DND-41 (cell line): ENCODE data around the gene AP3S1.

ENCODE experiments used
- ATAC-seq: fragments of 200-7000 bp; cut with Tn5 transposase; 3 replicates; pipeline ENCODE4 v1.9.1; 2021; ENCODE audit warnings: low read depth; ENCODE audit not compliant: insufficient read depth
- DNase-seq: peaks from one replicate; pipeline ENCODE4 v3.0.0-alpha.2; 2020
- H2AFZ ChIP-seq: 2 replicates; pipeline ENCODE4 v1.6.0; 2012; ENCODE audit warnings: low read depth, low read length
- H3K27ac ChIP-seq: 2 replicates; pipeline ENCODE4 v1.5.1; 2012; ENCODE audit warnings: low read length, inconsistent platforms
- H3K27me3 ChIP-seq: fragments of 200-600 bp; sonication (generic); 2 replicates; pipeline ENCODE4 v1.6.0; 2012; ENCODE audit warnings: low read length, mild to moderate bottlenecking, inconsistent platforms; ENCODE audit not compliant: insufficient read depth, poor library complexity
- H3K36me3 ChIP-seq: 2 replicates; pipeline ENCODE4 v1.5.1; 2012; ENCODE audit warnings: low read length, inconsistent platforms; ENCODE audit not compliant: insufficient read depth
- H3K4me1 ChIP-seq: 2 replicates; pipeline ENCODE4 v1.5.1; 2012; ENCODE audit warnings: mild to moderate bottlenecking, low read length; ENCODE audit not compliant: insufficient read depth
- H3K4me2 ChIP-seq: 2 replicates; pipeline ENCODE4 v1.6.0; 2012; ENCODE audit warnings: mild to moderate bottlenecking, moderate library complexity, low read length, inconsistent platforms; ENCODE audit not compliant: insufficient read depth
- H3K4me3 ChIP-seq, 2 experiments: fragments of 200-600 bp in 1 of 2; shearing (Covaris generic) in 1 of 2; 2 replicates each; pipeline ENCODE4 v1.5.1; 2012 to 2016; ENCODE audit warnings: inconsistent platforms in 2 of 2, low read length in 2 of 2, mild to moderate bottlenecking in 2 of 2, low read depth in 1 of 2, moderate library complexity in 1 of 2
- H3K79me2 ChIP-seq: 2 replicates; pipeline ENCODE4 v1.6.0; 2012; ENCODE audit warnings: low read length, inconsistent platforms; ENCODE audit not compliant: insufficient read depth
- H3K9ac ChIP-seq: 2 replicates; pipeline ENCODE4 v1.6.0; 2012; ENCODE audit warnings: low read depth, mild to moderate bottlenecking, inconsistent platforms, low read length, moderate library complexity
- H3K9me3 ChIP-seq: 2 replicates; pipeline ENCODE4 v1.5.1; 2012; ENCODE audit warnings: low read length, moderate library complexity, mild to moderate bottlenecking, inconsistent platforms; ENCODE audit not compliant: insufficient read depth, severe bottlenecking
- H4K20me1 ChIP-seq: 2 replicates; pipeline ENCODE4 v1.6.0; 2012; ENCODE audit warnings: low read length; ENCODE audit not compliant: insufficient read depth
- EZH2 ChIP-seq: IDR thresholded peaks from 3 replicates; pipeline ENCODE4 v1.6.1; 2012; ENCODE audit warnings: borderline replicate concordance, low read depth, mild to moderate bottlenecking, moderate library complexity, low read length, inconsistent platforms; ENCODE audit not compliant: severe bottlenecking
- TF ChIP-seq, protein P1 (sequence below): IDR thresholded peaks from 2 replicates; pipeline ENCODE4 v1.5.1; 2012; ENCODE audit warnings: borderline replicate concordance, low read length, moderate library complexity, mild to moderate bottlenecking; ENCODE audit not compliant: poor library complexity, severe bottlenecking; ENCODE audit errors: extremely low read depth

Gene AP3S1

DNA sequence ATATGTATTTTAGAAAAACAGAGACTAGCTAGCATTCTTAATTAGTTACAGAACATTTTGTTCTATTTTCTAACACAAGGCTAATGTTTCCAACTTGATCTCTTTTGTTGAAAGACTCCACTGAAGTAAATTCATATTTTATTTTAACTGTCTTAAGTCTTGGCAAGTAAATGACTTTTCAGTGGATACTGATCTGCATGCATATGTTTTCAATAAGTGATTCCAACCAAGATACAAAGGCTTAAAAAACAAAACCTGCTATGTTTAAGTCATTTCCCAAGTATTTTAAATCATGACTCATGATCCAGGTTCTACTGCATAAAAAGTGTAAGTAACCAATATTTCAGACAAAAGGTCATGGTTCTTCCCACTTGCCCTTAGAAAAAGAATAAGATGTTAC is 31.0 kb upstream of the AP3S1 start:
- no peak overlapping the region for H3K9ac ChIP-seq
- H3K9me3 ChIP-seq: no peaks in the 10 kb centered on the region
- no peak overlapping the region for H2AFZ ChIP-seq
- no peak overlapping the region for H3K27ac ChIP-seq
- H3K4me1 ChIP-seq: peaks cover 10% of the 10 kb centered on the region
- H3K4me3 ChIP-seq: no peak overlapping the region
- no peak for DNase-seq
- no peaks in the 10 kb centered on the region for H3K79me2 ChIP-seq
- TF ChIP-seq, protein P1, sequence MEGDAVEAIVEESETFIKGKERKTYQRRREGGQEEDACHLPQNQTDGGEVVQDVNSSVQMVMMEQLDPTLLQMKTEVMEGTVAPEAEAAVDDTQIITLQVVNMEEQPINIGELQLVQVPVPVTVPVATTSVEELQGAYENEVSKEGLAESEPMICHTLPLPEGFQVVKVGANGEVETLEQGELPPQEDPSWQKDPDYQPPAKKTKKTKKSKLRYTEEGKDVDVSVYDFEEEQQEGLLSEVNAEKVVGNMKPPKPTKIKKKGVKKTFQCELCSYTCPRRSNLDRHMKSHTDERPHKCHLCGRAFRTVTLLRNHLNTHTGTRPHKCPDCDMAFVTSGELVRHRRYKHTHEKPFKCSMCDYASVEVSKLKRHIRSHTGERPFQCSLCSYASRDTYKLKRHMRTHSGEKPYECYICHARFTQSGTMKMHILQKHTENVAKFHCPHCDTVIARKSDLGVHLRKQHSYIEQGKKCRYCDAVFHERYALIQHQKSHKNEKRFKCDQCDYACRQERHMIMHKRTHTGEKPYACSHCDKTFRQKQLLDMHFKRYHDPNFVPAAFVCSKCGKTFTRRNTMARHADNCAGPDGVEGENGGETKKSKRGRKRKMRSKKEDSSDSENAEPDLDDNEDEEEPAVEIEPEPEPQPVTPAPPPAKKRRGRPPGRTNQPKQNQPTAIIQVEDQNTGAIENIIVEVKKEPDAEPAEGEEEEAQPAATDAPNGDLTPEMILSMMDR: no peak
- TF ChIP-seq EZH2: no peak
- H4K20me1 ChIP-seq: no peaks in the 10 kb centered on the region
- no peak overlapping the region for H3K4me2 ChIP-seq
- H3K27me3 ChIP-seq: peaks cover 2% of the 10 kb centered on the region
- no peak for ATAC-seq
- no peaks in the 10 kb centered on the region for H3K36me3 ChIP-seq

DNA sequence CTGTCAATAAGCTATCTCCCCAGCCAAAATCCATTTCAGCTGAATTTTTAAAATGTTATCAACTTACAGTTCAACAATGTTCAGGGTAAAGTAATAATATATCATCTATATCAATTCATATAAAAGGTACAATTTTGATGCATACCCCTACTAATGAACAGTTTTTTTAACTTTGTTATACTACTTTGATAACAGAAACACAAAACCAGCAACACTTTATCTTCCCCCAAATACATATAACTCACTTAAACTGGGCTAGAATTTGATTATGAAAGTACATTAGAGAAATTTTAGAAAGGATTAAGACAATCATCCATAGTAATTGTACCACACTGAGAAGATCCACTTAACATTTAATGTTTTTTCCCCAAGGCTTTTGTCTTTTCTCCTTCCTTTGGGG is 30.3 kb upstream of the AP3S1 start:
- Histone ChIP-seq H3K27ac (no peak overlapping the region), H3K4me2 (no peak overlapping the region), H3K4me3 (no peak overlapping the region), H3K9me3 (no peaks in the 10 kb centered on the region), H3K36me3 (no peaks in the 10 kb centered on the region), H3K79me2 (no peaks in the 10 kb centered on the region), H3K27me3 (peaks cover 2% of the 10 kb centered on the region), H2AFZ (no peak overlapping the region), H3K4me1 (peaks cover 10% of the 10 kb centered on the region), H3K9ac (no peak overlapping the region), H4K20me1 (no peaks in the 10 kb centered on the region)
- DNase-seq (no peak), ATAC-seq (no peak)
- no peak for TF ChIP-seq EZH2
- TF ChIP-seq, protein P1: no peak

DNA sequence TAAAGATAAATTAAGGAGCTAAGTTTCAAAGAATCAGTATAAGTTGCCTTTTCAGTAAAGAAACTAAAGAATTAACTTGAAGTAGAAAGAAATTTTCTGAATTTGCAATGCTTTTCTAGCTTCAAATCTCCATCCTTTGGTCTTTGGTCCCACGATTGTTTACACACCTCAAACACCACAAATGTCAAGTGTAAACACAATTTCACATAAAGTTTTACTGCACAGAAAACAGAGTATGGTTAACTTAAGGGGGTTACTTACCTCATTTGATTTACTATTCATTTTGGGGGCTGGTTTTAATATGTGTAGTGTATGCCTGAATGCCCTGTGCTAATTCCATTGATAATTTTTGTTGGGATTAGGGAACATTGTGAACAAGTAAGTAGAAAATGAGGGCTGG is 29.4 kb upstream of the AP3S1 start:
- peaks cover 2% of the 10 kb centered on the region for H3K27me3 ChIP-seq
- H3K9me3 ChIP-seq: no peaks in the 10 kb centered on the region
- DNase-seq (no peak), ATAC-seq (no peak)
- H3K4me1 ChIP-seq: peaks cover 2% of the 10 kb centered on the region
- no peak overlapping the region for H3K9ac ChIP-seq
- H3K79me2 ChIP-seq: no peaks in the 10 kb centered on the region
- H4K20me1 ChIP-seq: no peaks in the 10 kb centered on the region
- no peaks in the 10 kb centered on the region for H3K36me3 ChIP-seq
- no peak overlapping the region for H2AFZ ChIP-seq
- TF ChIP-seq EZH2: no peak
- TF ChIP-seq, protein P1: no peak
- H3K4me2 ChIP-seq: no peak overlapping the region
- H3K4me3 ChIP-seq: no peak overlapping the region
- no peak overlapping the region for H3K27ac ChIP-seq

DNA sequence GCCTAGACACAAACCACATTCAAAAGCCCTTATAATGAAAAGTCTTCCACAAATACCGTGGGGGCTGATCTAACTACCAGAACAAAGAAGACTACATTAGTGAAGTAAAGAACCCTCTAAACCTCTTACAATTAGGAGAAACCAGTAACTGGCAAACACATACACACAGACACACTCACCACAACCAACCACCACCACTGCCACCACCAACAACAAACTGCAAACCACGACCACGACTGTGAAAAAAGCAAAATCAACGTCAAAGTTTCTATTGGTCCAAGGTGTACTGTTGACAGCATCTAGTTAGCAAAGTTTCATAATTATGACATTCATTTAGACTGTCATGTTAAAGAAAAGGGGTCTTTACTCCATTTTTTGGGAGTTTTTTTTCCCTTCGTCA is 28.0 kb upstream of the AP3S1 start:
- Histone ChIP-seq H3K27me3 (peaks cover 2% of the 10 kb centered on the region), H3K79me2 (no peaks in the 10 kb centered on the region), H3K9ac (no peak overlapping the region), H2AFZ (no peak overlapping the region), H3K4me1 (no peaks in the 10 kb centered on the region), H4K20me1 (no peaks in the 10 kb centered on the region), H3K27ac (no peak overlapping the region), H3K36me3 (no peaks in the 10 kb centered on the region), H3K4me2 (no peak overlapping the region), H3K4me3 (no peak overlapping the region), H3K9me3 (no peaks in the 10 kb centered on the region)
- TF ChIP-seq, protein P1: no peak
- no peak for TF ChIP-seq EZH2
- DNase-seq (peak; percentile 9), ATAC-seq (peak; percentile 61)
